Urothelium cell line (cell line): ENCODE data around the gene YIPF3.
"Not testable (repeated sequence)": the region's sequence is repeated elsewhere in the genome, so short reads cannot be mapped to it uniquely, and the experiment has no call there.

Experiments
- DNase-seq: peaks from one replicate; pipeline ENCODE4 v3.0.0; 2011; ENCODE audit warnings: low spot score, mixed read lengths
- FAIRE-seq: peaks from 2 replicates; lab custom pipeline; 2011; peaks lifted over from hg19 to GRCh38; lab: Jason Lieb, UNC

The YIPF3 gene

GRCh38 chr6:43467265-43467664, 49.5 kb downstream of the YIPF3 start:
- not testable (repeated sequence) for DNase-seq, FAIRE-seq

DNA sequence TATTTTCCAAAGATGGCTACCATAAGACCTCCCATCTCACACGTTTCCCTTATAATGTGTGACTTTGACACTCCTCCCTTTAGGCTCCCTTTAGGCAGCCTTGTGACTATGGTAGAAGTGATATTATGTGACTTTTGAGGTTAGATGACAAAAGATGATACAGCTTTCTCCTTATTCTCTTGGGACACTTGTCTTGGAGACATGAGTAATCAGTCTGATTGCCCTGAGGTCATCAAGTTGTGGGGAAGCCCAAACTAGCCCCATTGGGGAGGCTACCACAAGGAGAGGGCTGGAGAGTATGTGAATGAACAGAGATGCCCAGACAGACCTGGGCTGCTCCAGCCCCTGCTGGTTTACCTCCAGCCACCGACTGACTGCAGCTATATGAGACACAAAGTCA, 50.8 kb downstream of the YIPF3 start:
- FAIRE-seq (no peak), DNase-seq (no peak)

DNA sequence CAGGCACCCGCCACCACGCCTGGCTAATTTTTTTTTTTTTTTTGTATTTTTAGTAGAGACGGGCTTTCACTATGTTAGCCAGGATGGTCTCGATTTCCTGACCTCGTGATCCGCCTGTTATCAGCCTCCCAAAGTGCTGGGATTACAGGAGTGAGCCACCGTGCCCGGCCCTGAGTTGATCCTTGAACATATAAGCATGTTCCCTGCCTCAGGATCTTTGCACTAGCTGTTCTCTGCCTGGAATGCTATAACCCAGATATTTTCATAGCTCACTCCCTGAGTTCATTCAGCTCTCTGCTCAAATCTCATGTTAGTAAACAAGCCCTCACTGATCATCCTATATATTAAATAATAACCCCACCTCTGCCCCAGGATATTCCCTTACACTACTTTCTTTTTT, 52.4 kb downstream of the YIPF3 start:
- FAIRE-seq: no peak

GRCh38 chr6:43461936-43462335, 54.8 kb downstream of the YIPF3 start:
- no peak for DNase-seq
- no peak for FAIRE-seq

More for the DNA sequence above, 52.4 kb downstream of the YIPF3 start:
- DNase-seq: no peak
